Measurements from ENCODE around the gene MAP3K19.

DNA sequence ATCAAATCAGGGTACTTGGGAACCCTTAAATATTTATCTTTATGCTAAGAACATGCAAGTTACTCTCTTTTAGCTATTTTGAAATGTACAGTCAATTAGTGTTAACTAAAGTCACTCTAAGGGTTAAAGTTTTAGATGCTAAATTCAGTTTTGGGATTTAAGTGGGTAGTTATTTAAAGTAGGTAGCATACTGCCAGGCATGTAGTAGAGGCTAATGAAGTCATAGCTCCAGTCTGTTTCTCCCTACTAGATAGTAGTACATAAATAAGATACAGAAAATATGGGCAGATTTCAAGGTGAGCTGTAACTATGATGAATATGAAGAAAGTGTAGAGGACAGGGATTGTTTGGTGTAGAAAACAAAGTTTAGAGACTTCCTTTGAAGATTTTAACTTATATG is 12.3 kb upstream of the MAP3K19 start:
- TF ChIP-seq BHLHE40 (IDR thresholded peaks at IDR 0.05; ENCODE audit: borderline replicate concordance) (no peak), SP1 (IDR thresholded peaks at IDR 0.05) (no peak), FOXM1 (IDR thresholded peaks at IDR 0.05; ENCODE audit: borderline replicate concordance) (no peak), FOXA1 (IDR thresholded peaks at IDR 0.05) (no peak)
- TF ChIP-seq, protein P1, sequence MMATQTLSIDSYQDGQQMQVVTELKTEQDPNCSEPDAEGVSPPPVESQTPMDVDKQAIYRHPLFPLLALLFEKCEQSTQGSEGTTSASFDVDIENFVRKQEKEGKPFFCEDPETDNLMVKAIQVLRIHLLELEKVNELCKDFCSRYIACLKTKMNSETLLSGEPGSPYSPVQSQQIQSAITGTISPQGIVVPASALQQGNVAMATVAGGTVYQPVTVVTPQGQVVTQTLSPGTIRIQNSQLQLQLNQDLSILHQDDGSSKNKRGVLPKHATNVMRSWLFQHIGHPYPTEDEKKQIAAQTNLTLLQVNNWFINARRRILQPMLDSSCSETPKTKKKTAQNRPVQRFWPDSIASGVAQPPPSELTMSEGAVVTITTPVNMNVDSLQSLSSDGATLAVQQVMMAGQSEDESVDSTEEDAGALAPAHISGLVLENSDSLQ (IDR thresholded peaks at IDR 0.05), result no peak
